Brain microvascular endothelial cell (primary cell): Measurements from ENCODE around the gene DCST1.

Source experiments
- DNase-seq: peaks from one replicate; pipeline ENCODE4 v3.0.0-alpha.2; 2020
- H3K27ac ChIP-seq: fragments of 250-450 bp; sonication (Bioruptor Pico); 2 replicates; pipeline ENCODE4 v1.5.1; 2020; ENCODE audit warnings: mild to moderate bottlenecking, moderate library complexity
- H3K27me3 ChIP-seq: fragments of 250-450 bp; sonication (Bioruptor Pico); replicated peaks from 2 replicates; pipeline ENCODE4 v1.5.1; 2020; ENCODE audit warnings: mild to moderate bottlenecking
- H3K36me3 ChIP-seq: fragments of 250-450 bp; sonication (Bioruptor Pico); replicated peaks from 2 replicates; pipeline ENCODE4 v1.5.1; 2020; ENCODE audit warnings: mild to moderate bottlenecking
- H3K4me3 ChIP-seq: 2 replicates; pipeline ENCODE4 v1.5.1; 2011; ENCODE audit warnings: low read depth, mild to moderate bottlenecking, control low read depth, low read length, moderate library complexity
- in situ Hi-C: cut with HindIII; loops from 2 replicates; pipeline ENCODE4 v1.10.0; 2017; ENCODE audit warnings: low sequenced_read_pairs, low pct_ligation_motif_present
- TF ChIP-seq, protein P1 (sequence below): IDR thresholded peaks from 2 replicates; pipeline ENCODE4 v1.5.1; 2011; ENCODE audit warnings: low read depth, mild to moderate bottlenecking, moderate library complexity, low read length, control low read depth, inconsistent platforms; ENCODE audit errors: missing control alignments

The DCST1 gene

DNA sequence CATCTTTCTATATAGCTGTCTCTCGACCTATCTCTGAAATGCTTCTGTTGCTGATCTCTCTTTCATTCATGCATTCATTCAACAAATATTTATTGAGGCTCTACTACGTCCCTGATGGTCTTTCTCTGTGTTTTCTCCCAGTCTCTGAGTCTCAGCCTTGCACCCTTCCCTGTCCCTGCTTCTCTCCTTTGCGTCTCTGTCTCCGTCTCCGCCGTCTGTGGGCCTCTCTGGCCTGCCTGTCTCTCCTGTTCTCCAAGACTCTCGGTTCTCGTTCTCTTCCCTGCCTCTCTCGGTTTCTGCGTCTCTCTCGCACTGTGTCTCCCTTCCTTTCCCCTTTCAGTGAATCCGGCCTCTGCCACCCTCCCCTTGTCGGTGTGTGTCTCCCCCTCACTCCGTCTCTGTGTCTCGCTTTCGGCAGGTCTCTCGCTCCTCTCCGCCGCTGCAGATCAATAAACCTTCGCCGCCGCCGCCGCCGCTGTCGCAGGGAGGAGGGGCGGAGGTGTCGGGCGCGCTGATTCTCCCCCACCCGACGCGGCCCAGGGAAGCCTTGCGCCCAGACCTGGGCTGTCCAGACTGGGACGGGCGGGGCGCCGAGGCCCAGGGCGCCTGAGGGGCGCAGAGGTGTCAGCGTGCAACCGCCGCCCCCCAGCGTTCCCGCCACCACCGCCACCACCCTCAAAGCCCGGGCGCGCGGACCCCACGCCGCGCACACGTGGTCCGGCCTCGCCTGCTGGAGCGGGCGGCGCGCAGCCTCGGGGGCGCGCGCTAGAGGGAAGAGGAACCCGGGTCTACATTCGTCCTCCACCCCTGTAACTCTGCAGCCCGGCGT, 48.1 kb downstream of the DCST1 start:
- no peak overlapping the region for H3K4me3 ChIP-seq
- in situ Hi-C loops: no loop called here
- H3K36me3 ChIP-seq: no peaks in the 10 kb centered on the region
- peaks cover 44% of the 10 kb centered on the region for H3K27me3 ChIP-seq
- H3K27ac ChIP-seq: no peak overlapping the region
- no peak for DNase-seq
- TF ChIP-seq, protein P1, sequence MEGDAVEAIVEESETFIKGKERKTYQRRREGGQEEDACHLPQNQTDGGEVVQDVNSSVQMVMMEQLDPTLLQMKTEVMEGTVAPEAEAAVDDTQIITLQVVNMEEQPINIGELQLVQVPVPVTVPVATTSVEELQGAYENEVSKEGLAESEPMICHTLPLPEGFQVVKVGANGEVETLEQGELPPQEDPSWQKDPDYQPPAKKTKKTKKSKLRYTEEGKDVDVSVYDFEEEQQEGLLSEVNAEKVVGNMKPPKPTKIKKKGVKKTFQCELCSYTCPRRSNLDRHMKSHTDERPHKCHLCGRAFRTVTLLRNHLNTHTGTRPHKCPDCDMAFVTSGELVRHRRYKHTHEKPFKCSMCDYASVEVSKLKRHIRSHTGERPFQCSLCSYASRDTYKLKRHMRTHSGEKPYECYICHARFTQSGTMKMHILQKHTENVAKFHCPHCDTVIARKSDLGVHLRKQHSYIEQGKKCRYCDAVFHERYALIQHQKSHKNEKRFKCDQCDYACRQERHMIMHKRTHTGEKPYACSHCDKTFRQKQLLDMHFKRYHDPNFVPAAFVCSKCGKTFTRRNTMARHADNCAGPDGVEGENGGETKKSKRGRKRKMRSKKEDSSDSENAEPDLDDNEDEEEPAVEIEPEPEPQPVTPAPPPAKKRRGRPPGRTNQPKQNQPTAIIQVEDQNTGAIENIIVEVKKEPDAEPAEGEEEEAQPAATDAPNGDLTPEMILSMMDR: no peak

DNA sequence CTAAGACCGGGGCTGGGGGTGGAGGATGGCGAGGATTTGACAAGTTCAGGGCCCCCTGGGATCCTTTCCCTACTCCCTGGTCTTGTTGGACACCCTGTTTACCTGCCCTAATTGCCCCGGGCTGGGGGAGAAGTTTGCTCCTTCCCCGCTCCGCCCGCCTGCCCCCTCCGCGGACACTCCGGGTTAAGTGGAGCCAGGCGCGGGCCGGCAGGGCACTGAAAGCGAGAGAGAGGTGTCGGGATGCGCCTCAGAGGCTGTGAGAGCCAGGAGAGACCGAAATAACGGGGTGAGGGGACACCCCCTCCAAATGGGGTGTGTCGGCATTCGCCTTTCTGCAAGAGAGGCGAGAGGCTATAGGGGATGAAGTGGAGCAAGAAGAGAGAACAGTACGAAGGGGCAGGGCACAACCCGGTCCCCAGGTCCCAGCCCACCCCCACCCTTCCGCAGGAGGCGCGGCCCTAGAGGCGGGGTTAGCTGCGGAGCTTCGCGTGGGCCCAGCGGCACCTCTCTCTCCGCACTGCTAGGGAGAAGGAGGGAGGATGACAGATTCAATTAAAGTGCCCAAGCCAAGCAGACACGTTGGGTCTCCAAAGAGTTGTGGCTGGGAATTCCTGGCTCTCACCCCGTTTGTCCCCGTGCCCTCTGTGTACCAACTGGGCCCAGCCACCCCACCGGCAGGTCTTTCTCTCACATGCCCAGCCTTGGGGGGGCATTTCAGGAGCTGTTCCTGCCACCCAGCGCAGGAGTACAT, 48.9 kb downstream of the DCST1 start:
- H3K27me3 ChIP-seq: peaks cover 44% of the 10 kb centered on the region
- in situ Hi-C loops: no loop called here
- TF ChIP-seq, protein P1: no peak
- no peak overlapping the region for H3K4me3 ChIP-seq
- H3K36me3 ChIP-seq: no peaks in the 10 kb centered on the region
- H3K27ac ChIP-seq: no peak overlapping the region
- DNase-seq: no peak

- no peak overlapping the region for H3K27ac ChIP-seq
- H3K4me3 ChIP-seq: no peak overlapping the region
- DNase-seq: no peak
- TF ChIP-seq, protein P1: no peak
- in situ Hi-C loops: no loop called here
- peaks cover 44% of the 10 kb centered on the region for H3K27me3 ChIP-seq
- H3K36me3 ChIP-seq: no peaks in the 10 kb centered on the region
Observed at GRCh38 chr1:155083052-155083541, 49.5 kb downstream of the DCST1 start.

DNA sequence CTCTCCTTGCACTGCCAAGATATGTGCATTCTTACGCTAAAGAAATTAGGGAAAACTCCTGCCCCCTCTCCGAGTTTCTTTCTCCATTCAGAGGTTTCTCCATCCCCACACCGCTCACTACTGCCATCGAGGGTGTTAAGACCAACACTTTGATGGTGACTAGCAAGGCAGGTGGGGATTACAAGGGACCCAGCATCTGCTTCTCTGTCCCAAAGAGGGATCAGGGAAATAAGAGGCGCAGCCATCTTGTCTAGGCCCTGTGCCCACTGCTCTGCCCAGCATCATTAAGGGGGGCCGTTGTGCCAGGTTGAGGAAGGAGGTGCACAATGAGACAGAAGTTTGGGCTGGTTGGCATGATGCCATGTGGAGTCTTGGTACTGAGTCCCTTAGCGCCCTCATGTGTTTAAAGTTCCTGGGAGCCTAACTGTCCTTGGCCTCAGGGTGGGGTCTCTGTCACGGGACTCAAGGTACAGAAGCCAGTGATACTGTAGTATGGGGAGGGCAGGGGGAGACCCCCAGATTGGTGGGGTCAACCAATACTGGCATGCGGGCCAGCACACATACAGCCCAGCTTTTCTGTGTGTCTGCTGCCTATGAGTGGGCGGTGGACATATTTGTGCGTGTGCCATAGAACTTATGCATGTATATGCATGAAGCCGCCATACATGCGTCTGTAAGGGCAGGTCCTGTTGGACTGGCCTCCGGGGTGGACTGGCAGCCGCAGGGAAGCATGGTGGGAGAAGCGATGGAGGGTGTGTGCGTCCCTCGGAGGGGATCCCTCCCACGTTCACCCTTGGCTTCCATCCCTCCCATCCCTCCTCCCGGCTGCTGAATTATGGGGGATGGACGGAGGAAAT, 50.5 kb downstream of the DCST1 start:
- Histone ChIP-seq H3K4me3 (peak overlapping the region; percentile 76), H3K27ac (no peak overlapping the region), H3K36me3 (no peaks in the 10 kb centered on the region), H3K27me3 (peaks cover 42% of the 10 kb centered on the region)
- DNase-seq: peak; percentile 18
- TF ChIP-seq, protein P1: peak; percentile 40
- in situ Hi-C loops: no loop called here

DNA sequence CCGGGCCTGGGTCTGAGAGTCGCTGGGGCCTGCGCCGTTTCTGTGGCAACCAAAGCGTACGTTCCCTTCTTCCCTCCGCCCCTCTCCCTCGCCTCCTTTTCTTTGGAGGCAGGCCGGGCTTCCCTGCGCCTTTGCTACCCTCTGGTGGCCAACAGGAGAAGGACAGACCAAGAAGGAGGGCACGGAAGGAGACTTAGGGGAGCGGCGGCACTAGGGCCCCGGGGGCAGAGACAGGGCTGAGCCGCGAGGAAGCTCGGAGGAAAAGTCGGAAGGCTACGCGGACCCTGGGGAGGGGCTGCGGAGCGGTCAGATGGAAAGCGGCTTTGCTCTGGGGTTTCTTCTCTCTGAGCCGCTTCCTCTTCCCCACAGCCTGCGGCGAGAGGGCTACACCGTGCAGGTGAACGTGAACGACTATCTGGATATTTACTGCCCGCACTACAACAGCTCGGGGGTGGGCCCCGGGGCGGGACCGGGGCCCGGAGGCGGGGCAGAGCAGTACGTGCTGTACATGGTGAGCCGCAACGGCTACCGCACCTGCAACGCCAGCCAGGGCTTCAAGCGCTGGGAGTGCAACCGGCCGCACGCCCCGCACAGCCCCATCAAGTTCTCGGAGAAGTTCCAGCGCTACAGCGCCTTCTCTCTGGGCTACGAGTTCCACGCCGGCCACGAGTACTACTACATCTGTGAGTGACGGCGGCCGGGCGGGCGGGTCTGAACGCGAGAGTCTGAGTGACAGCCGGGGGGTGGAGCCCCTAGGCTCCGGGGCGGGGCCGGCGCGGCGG, 51.3 kb downstream of the DCST1 start:
- H3K27me3 ChIP-seq: peaks cover 34% of the 10 kb centered on the region
- TF ChIP-seq, protein P1: peak; percentile 96
- H3K4me3 ChIP-seq: peak overlapping the region; percentile 76
- H3K36me3 ChIP-seq: no peaks in the 10 kb centered on the region
- peak; percentile 88 for DNase-seq
- in situ Hi-C loops: no loop called here
- peak overlapping the region; percentile 5 for H3K27ac ChIP-seq
